Measurements from ENCODE around the gene SCLT1. TPM values are rescaled to one million over a fixed set of nuclear protein-coding genes. Genes with fewer than 3 reads are reported as not detected.
"Not testable (repeated sequence)": the region's sequence is repeated elsewhere in the genome, so short reads cannot be mapped to it uniquely, and the experiment has no call there.

The SCLT1 gene
- polyA plus RNA-seq (2013, experiment 1 of 2), result 12.4 TPM
- 17.7 TPM for polyA plus RNA-seq (2013, experiment 2 of 2)

- Histone ChIP-seq H3K36me3 (ENCODE audit: control insufficient read depth, insufficient read depth, low read length) (no peaks in the 10 kb centered on the region), H3K9me3 (ENCODE audit: control insufficient read depth, low read length) (no peaks in the 10 kb centered on the region), H3K4me1 (ENCODE audit: control insufficient read depth, insufficient read depth, low read length, poor library complexity, severe bottlenecking) (no peaks in the 10 kb centered on the region), H3K4me3 (ENCODE audit: extremely low read depth, insufficient read depth, low read length, poor library complexity, severe bottlenecking) (peak within 1 kb of the TSS; percentile 67), H3K27ac (ENCODE audit: low read depth, low read length, severe bottlenecking) (peak within 1 kb of the TSS; percentile 98)
- 0% methylated on average over 38 to 51 of the region's 57 CpGs for WGBS, 2 experiments (ENCODE audit: insufficient coverage in 2 of 2)
Observed at GRCh38 chr4:129093191-129093920, at the start of gene SCLT1. SCLT1 (minus strand) TSS chr4:129093539; CDS start chr4:129093103, 436 bp downstream.

- no peaks in the 10 kb centered on the region for H3K36me3 ChIP-seq (ENCODE audit: control insufficient read depth, insufficient read depth, low read length)
- H3K4me1 ChIP-seq (ENCODE audit: control insufficient read depth, insufficient read depth, low read length, poor library complexity, severe bottlenecking), result no peaks in the 10 kb centered on the region
- no peak overlapping the region for H3K27ac ChIP-seq (ENCODE audit: low read depth, low read length, severe bottlenecking)
- WGBS, 2 experiments (ENCODE audit: insufficient coverage in 2 of 2), result no CpG with 5 or more reads among the region's 2 CpGs
- no peaks in the 10 kb centered on the region for H3K9me3 ChIP-seq (ENCODE audit: control insufficient read depth, low read length)
- H3K4me3 ChIP-seq (ENCODE audit: extremely low read depth, insufficient read depth, low read length, poor library complexity, severe bottlenecking), result no peak overlapping the region
Observed at GRCh38 chr4:129140521-129140920, 47.2 kb upstream of the SCLT1 start.

GRCh38 chr4:129138810-129139496 is 45.6 kb upstream of the SCLT1 start:
- Histone ChIP-seq H3K4me1 (ENCODE audit: control insufficient read depth, insufficient read depth, low read length, poor library complexity, severe bottlenecking) (no peaks in the 10 kb centered on the region), H3K27ac (ENCODE audit: low read depth, low read length, severe bottlenecking) (no peak overlapping the region), H3K4me3 (ENCODE audit: extremely low read depth, insufficient read depth, low read length, poor library complexity, severe bottlenecking) (no peak overlapping the region), H3K36me3 (ENCODE audit: control insufficient read depth, insufficient read depth, low read length) (no peaks in the 10 kb centered on the region), H3K9me3 (ENCODE audit: control insufficient read depth, low read length) (no peaks in the 10 kb centered on the region)
- 83 to 91% methylated on average over 5 of the region's 6 CpGs for WGBS, 2 experiments (ENCODE audit: insufficient coverage in 2 of 2)

- H3K4me3 ChIP-seq (ENCODE audit: extremely low read depth, insufficient read depth, low read length, poor library complexity, severe bottlenecking), result no peak overlapping the region
- 91 to 97% methylated on average over 7 to 8 of the region's 8 CpGs for WGBS, 2 experiments (ENCODE audit: insufficient coverage in 2 of 2)
Observed at GRCh38 chr4:129136433-129136832, 43.1 kb upstream of the SCLT1 start.

GRCh38 chr4:129131343-129131742 is 38.0 kb upstream of the SCLT1 start:
- H3K9me3 ChIP-seq (ENCODE audit: control insufficient read depth, low read length), result no peaks in the 10 kb centered on the region
- no peaks in the 10 kb centered on the region for H3K36me3 ChIP-seq (ENCODE audit: control insufficient read depth, insufficient read depth, low read length)
- no peak overlapping the region for H3K4me3 ChIP-seq (ENCODE audit: extremely low read depth, insufficient read depth, low read length, poor library complexity, severe bottlenecking)
- no peaks in the 10 kb centered on the region for H3K4me1 ChIP-seq (ENCODE audit: control insufficient read depth, insufficient read depth, low read length, poor library complexity, severe bottlenecking)
- no peak overlapping the region for H3K27ac ChIP-seq (ENCODE audit: low read depth, low read length, severe bottlenecking)
- WGBS, 2 experiments (ENCODE audit: insufficient coverage in 2 of 2), result no CpG with 5 or more reads among the region's 2 CpGs

More at GRCh38 chr4:129136433-129136832, 43.1 kb upstream of the SCLT1 start:
- H3K27ac ChIP-seq (ENCODE audit: low read depth, low read length, severe bottlenecking), result no peak overlapping the region
- H3K4me1 ChIP-seq (ENCODE audit: control insufficient read depth, insufficient read depth, low read length, poor library complexity, severe bottlenecking), result no peaks in the 10 kb centered on the region
- no peaks in the 10 kb centered on the region for H3K9me3 ChIP-seq (ENCODE audit: control insufficient read depth, low read length)
- no peaks in the 10 kb centered on the region for H3K36me3 ChIP-seq (ENCODE audit: control insufficient read depth, insufficient read depth, low read length)

GRCh38 chr4:129129143-129129542 is 35.8 kb upstream of the SCLT1 start:
- H3K27ac ChIP-seq (ENCODE audit: low read depth, low read length, severe bottlenecking), result no peak overlapping the region
- H3K9me3 ChIP-seq (ENCODE audit: control insufficient read depth, low read length), result no peaks in the 10 kb centered on the region
- no peak overlapping the region for H3K4me3 ChIP-seq (ENCODE audit: extremely low read depth, insufficient read depth, low read length, poor library complexity, severe bottlenecking)
- no peaks in the 10 kb centered on the region for H3K4me1 ChIP-seq (ENCODE audit: control insufficient read depth, insufficient read depth, low read length, poor library complexity, severe bottlenecking)
- WGBS, 2 experiments (ENCODE audit: insufficient coverage in 2 of 2), result 80 to 100% methylated on average over 1 of the region's 2 CpGs
- no peaks in the 10 kb centered on the region for H3K36me3 ChIP-seq (ENCODE audit: control insufficient read depth, insufficient read depth, low read length)

GRCh38 chr4:129126614-129127013 is 33.3 kb upstream of the SCLT1 start:
- not testable (repeated sequence) for H3K9me3 ChIP-seq (ENCODE audit: control insufficient read depth, low read length); H3K4me3 ChIP-seq (ENCODE audit: extremely low read depth, insufficient read depth, low read length, poor library complexity, severe bottlenecking); H3K36me3 ChIP-seq (ENCODE audit: control insufficient read depth, insufficient read depth, low read length); H3K27ac ChIP-seq (ENCODE audit: low read depth, low read length, severe bottlenecking); H3K4me1 ChIP-seq (ENCODE audit: control insufficient read depth, insufficient read depth, low read length, poor library complexity, severe bottlenecking)
- WGBS, 2 experiments (ENCODE audit: insufficient coverage in 2 of 2), result 89 to 100% methylated on average over 1 to 2 of the region's 5 CpGs

- no peaks in the 10 kb centered on the region for H3K9me3 ChIP-seq (ENCODE audit: control insufficient read depth, low read length)
- no peaks in the 10 kb centered on the region for H3K36me3 ChIP-seq (ENCODE audit: control insufficient read depth, insufficient read depth, low read length)
- H3K27ac ChIP-seq (ENCODE audit: low read depth, low read length, severe bottlenecking), result no peak overlapping the region
- H3K4me3 ChIP-seq (ENCODE audit: extremely low read depth, insufficient read depth, low read length, poor library complexity, severe bottlenecking), result no peak overlapping the region
- WGBS, 2 experiments (ENCODE audit: insufficient coverage in 2 of 2), result 87 to 91% methylated on average over 3 to 5 of the region's 5 CpGs
- H3K4me1 ChIP-seq (ENCODE audit: control insufficient read depth, insufficient read depth, low read length, poor library complexity, severe bottlenecking), result no peaks in the 10 kb centered on the region
Observed at GRCh38 chr4:129117705-129118104, 24.4 kb upstream of the SCLT1 start.

GRCh38 chr4:129113919-129114318 is 20.6 kb upstream of the SCLT1 start:
- H3K27ac ChIP-seq (ENCODE audit: low read depth, low read length, severe bottlenecking), result no peak overlapping the region
- no peaks in the 10 kb centered on the region for H3K9me3 ChIP-seq (ENCODE audit: control insufficient read depth, low read length)

GRCh38 chr4:129113434-129113833 is 20.1 kb upstream of the SCLT1 start:
- Histone ChIP-seq H3K9me3 (ENCODE audit: control insufficient read depth, low read length) (no peaks in the 10 kb centered on the region), H3K4me1 (ENCODE audit: control insufficient read depth, insufficient read depth, low read length, poor library complexity, severe bottlenecking) (no peaks in the 10 kb centered on the region), H3K4me3 (ENCODE audit: extremely low read depth, insufficient read depth, low read length, poor library complexity, severe bottlenecking) (no peak overlapping the region), H3K27ac (ENCODE audit: low read depth, low read length, severe bottlenecking) (no peak overlapping the region), H3K36me3 (ENCODE audit: control insufficient read depth, insufficient read depth, low read length) (no peaks in the 10 kb centered on the region)
- no CpG with 5 or more reads among the region's 1 CpG for WGBS, 2 experiments (ENCODE audit: insufficient coverage in 2 of 2)

More at GRCh38 chr4:129113919-129114318, 20.6 kb upstream of the SCLT1 start:
- Histone ChIP-seq H3K4me1 (ENCODE audit: control insufficient read depth, insufficient read depth, low read length, poor library complexity, severe bottlenecking) (no peaks in the 10 kb centered on the region), H3K4me3 (ENCODE audit: extremely low read depth, insufficient read depth, low read length, poor library complexity, severe bottlenecking) (no peak overlapping the region), H3K36me3 (ENCODE audit: control insufficient read depth, insufficient read depth, low read length) (no peaks in the 10 kb centered on the region)
- WGBS, 2 experiments (ENCODE audit: insufficient coverage in 2 of 2), result no CpG with 5 or more reads among the region's 1 CpG

GRCh38 chr4:129111919-129112318 is 18.6 kb upstream of the SCLT1 start:
- Histone ChIP-seq H3K36me3 (ENCODE audit: control insufficient read depth, insufficient read depth, low read length) (no peaks in the 10 kb centered on the region), H3K4me3 (ENCODE audit: extremely low read depth, insufficient read depth, low read length, poor library complexity, severe bottlenecking) (no peak overlapping the region), H3K9me3 (ENCODE audit: control insufficient read depth, low read length) (no peaks in the 10 kb centered on the region), H3K27ac (ENCODE audit: low read depth, low read length, severe bottlenecking) (no peak overlapping the region), H3K4me1 (ENCODE audit: control insufficient read depth, insufficient read depth, low read length, poor library complexity, severe bottlenecking) (no peaks in the 10 kb centered on the region)
